WI38 (cell line): ENCODE results near the gene MAGEH1.

ENCODE experiments used
- H3K4me3 ChIP-seq: 2 replicates; pipeline ENCODE4 v1.5.1; 2011; ENCODE audit warnings: low read depth, mild to moderate bottlenecking, control low read depth, low read length
- CTCF ChIP-seq: IDR thresholded peaks from 2 replicates; pipeline ENCODE4 v1.5.1; 2012; ENCODE audit warnings: low read depth, mild to moderate bottlenecking, control low read depth, low read length

MAGEH1 gene

GRCh38 chrX:55480390-55481062 lies 28.6 kb downstream of the MAGEH1 start:
- no peak overlapping the region for H3K4me3 ChIP-seq
- TF ChIP-seq CTCF, result no peak

GRCh38 chrX:55484948-55485347 lies 33.0 kb downstream of the MAGEH1 start:
- TF ChIP-seq CTCF, result no peak
- no peak overlapping the region for H3K4me3 ChIP-seq

- H3K4me3 ChIP-seq, result no peak overlapping the region
- TF ChIP-seq CTCF, result no peak
Observed at GRCh38 chrX:55486736-55487135, 34.8 kb downstream of the MAGEH1 start.

- no peak for TF ChIP-seq CTCF
- H3K4me3 ChIP-seq, result no peak overlapping the region
Observed at GRCh38 chrX:55487143-55487542, 35.2 kb downstream of the MAGEH1 start.

- TF ChIP-seq CTCF, result no peak
- peak overlapping the region; percentile 67; the same call in 1 of the 2 replicates for H3K4me3 ChIP-seq
Observed at GRCh38 chrX:55488006-55488592, 36.2 kb downstream of the MAGEH1 start.

GRCh38 chrX:55488593-55489313 lies 36.8 kb downstream of the MAGEH1 start:
- TF ChIP-seq CTCF, result no peak
- H3K4me3 ChIP-seq, result peak overlapping the region; percentile 67
